Trophoblast cell (in vitro differentiated cells and primary cell): ENCODE measurements around the gene GSN.

ENCODE experiments used
- DNase-seq, 2 donors: peaks; one replicate each; pipeline ENCODE4 v3.0.0-alpha.2; 2016
- H2AFZ ChIP-seq: 2 replicates; pipeline ENCODE4 v1.6.1; 2013; ENCODE audit warnings: low read length, moderate library complexity, mild to moderate bottlenecking; ENCODE audit not compliant: insufficient read depth, poor library complexity
- H2AK5ac ChIP-seq: 2 replicates; pipeline ENCODE4 v1.6.1; 2013; ENCODE audit warnings: mild to moderate bottlenecking, low read length
- H2BK120ac ChIP-seq: 2 replicates; pipeline ENCODE4 v1.6.1; 2013; ENCODE audit warnings: low read length, mild to moderate bottlenecking, moderate library complexity; ENCODE audit not compliant: insufficient read depth, poor library complexity
- H2BK12ac ChIP-seq: 2 replicates; pipeline ENCODE4 v1.6.1; 2013; ENCODE audit warnings: mild to moderate bottlenecking, low read length, moderate library complexity
- H2BK5ac ChIP-seq: 2 replicates; pipeline ENCODE4 v1.6.1; 2013; ENCODE audit warnings: low read length, low read depth, moderate library complexity, mild to moderate bottlenecking; ENCODE audit not compliant: poor library complexity
- H3K14ac ChIP-seq: 2 replicates; pipeline ENCODE4 v1.6.1; 2013; ENCODE audit warnings: mild to moderate bottlenecking, low read length
- H3K18ac ChIP-seq: 2 replicates; pipeline ENCODE4 v1.6.1; 2013; ENCODE audit warnings: mild to moderate bottlenecking, low read length
- H3K23ac ChIP-seq: 2 replicates; pipeline ENCODE4 v1.6.1; 2013; ENCODE audit warnings: low read length
- H3K27ac ChIP-seq: 2 replicates; pipeline ENCODE4 v1.5.1; 2013; ENCODE audit warnings: low read depth, mild to moderate bottlenecking, inconsistent platforms, low read length, moderate library complexity
- H3K27me3 ChIP-seq: 2 replicates; pipeline ENCODE4 v1.6.1; 2013; ENCODE audit warnings: inconsistent platforms, mild to moderate bottlenecking, low read length, moderate library complexity; ENCODE audit not compliant: insufficient read depth
- H3K36me3 ChIP-seq, 2 experiments: 1 replicate in 1 of 2; 2 replicates in 1 of 2; pipeline ENCODE4 v1.6.1; 2013; ENCODE audit warnings: low read length in 2 of 2, mild to moderate bottlenecking in 2 of 2, moderate library complexity in 1 of 2; ENCODE audit not compliant: insufficient read depth in 2 of 2, control insufficient read depth in 1 of 2
- H3K4ac ChIP-seq: 2 replicates; pipeline ENCODE4 v1.6.1; 2013; ENCODE audit warnings: low read depth, mild to moderate bottlenecking, low read length, moderate library complexity
- H3K4me1 ChIP-seq, 2 experiments: 1 replicate in 1 of 2; 2 replicates in 1 of 2; pipeline ENCODE4 v1.6.1; 2013; ENCODE audit warnings: low read length in 2 of 2, mild to moderate bottlenecking in 2 of 2, moderate library complexity in 1 of 2; ENCODE audit not compliant: insufficient read depth in 2 of 2, control insufficient read depth in 1 of 2
- H3K4me2 ChIP-seq: 2 replicates; pipeline ENCODE4 v1.6.1; 2013; ENCODE audit warnings: inconsistent platforms, mild to moderate bottlenecking, low read length, moderate library complexity
- H3K4me3 ChIP-seq: 2 replicates; pipeline ENCODE4 v1.5.1; 2013; ENCODE audit warnings: mild to moderate bottlenecking, low read depth, low read length, inconsistent platforms
- H3K79me1 ChIP-seq: one replicate; pipeline ENCODE4 v1.6.1; 2013; ENCODE audit warnings: low read length
- H3K79me2 ChIP-seq: 2 replicates; pipeline ENCODE4 v1.6.1; 2013; ENCODE audit warnings: low read length, mild to moderate bottlenecking; ENCODE audit not compliant: control insufficient read depth, insufficient read depth, poor library complexity
- H3K9ac ChIP-seq: 2 replicates; pipeline ENCODE4 v1.6.1; 2013; ENCODE audit warnings: mild to moderate bottlenecking, low read length
- H3K9me3 ChIP-seq: 2 replicates; pipeline ENCODE4 v1.6.1; 2013; ENCODE audit warnings: low read depth, mild to moderate bottlenecking, control low read depth, inconsistent platforms, low read length; ENCODE audit not compliant: insufficient read depth
- H4K12ac ChIP-seq: 2 replicates; pipeline ENCODE4 v1.6.1; 2013; ENCODE audit warnings: low read depth, mild to moderate bottlenecking, low read length, moderate library complexity
- H4K8ac ChIP-seq: 2 replicates; pipeline ENCODE4 v1.6.1; 2013; ENCODE audit warnings: low read depth, mild to moderate bottlenecking, low read length, moderate library complexity
- H4K91ac ChIP-seq: one replicate; pipeline ENCODE4 v1.6.1; 2013; ENCODE audit warnings: low read depth, mild to moderate bottlenecking, low read length, moderate library complexity
- WGBS: extraction: QIAGEN DNeasy Blood & Tissue Kit; methylation state at CpG from one replicate; pipeline ENCODE4 v1.1.7; 2013; ENCODE audit warnings: missing lambda C conversion rate; ENCODE audit not compliant: insufficient read length, insufficient coverage; ENCODE audit errors: extremely low coverage; 5-methylcytosine and 5-hydroxymethylcytosine counted together

GSN gene

GRCh38 chr9:121285835-121286687 is 18.1 kb downstream of the GSN start:
- H3K23ac ChIP-seq: no peak overlapping the region
- peaks cover 45% of the 10 kb centered on the region for H3K79me1 ChIP-seq
- H2BK12ac ChIP-seq: peak overlapping the region; percentile 94
- WGBS: no CpG with 5 or more reads among the region's 18 CpGs
- peak; percentile 30 to 45 for DNase-seq
- H3K4me2 ChIP-seq: no peak overlapping the region
- H3K27ac ChIP-seq: peak overlapping the region; percentile 99
- no peaks in the 10 kb centered on the region for H3K27me3 ChIP-seq
- H2AFZ ChIP-seq: peak overlapping the region; percentile 3
- peak overlapping the region; percentile 90 for H2BK5ac ChIP-seq
- H2BK120ac ChIP-seq: peak overlapping the region; percentile 84
- no peak overlapping the region for H3K4me3 ChIP-seq
- peaks cover 51 to 68% of the 10 kb centered on the region in 2 experiments for H3K4me1 ChIP-seq
- H3K4ac ChIP-seq: peak overlapping the region; percentile 10
- H4K8ac ChIP-seq: peak overlapping the region; percentile 67
- H4K12ac ChIP-seq: peak overlapping the region; percentile 73
- H3K9me3 ChIP-seq: no peaks in the 10 kb centered on the region
- peak overlapping the region; percentile 43 for H3K18ac ChIP-seq
- H3K14ac ChIP-seq: peak overlapping the region; percentile 43
- no peak overlapping the region for H3K9ac ChIP-seq
- H2AK5ac ChIP-seq: peak overlapping the region; percentile 38
- peaks cover 5 to 8% of the 10 kb centered on the region in 2 experiments for H3K36me3 ChIP-seq
- peaks cover 6% of the 10 kb centered on the region for H3K79me2 ChIP-seq
- H4K91ac ChIP-seq: peak overlapping the region; percentile 75

- Histone ChIP-seq H4K12ac (peak overlapping the region; percentile 73), H3K27ac (peak overlapping the region; percentile 99), H3K27me3 (no peaks in the 10 kb centered on the region), H2AFZ (peak overlapping the region; percentile 3), H3K9ac (no peak overlapping the region), H2BK12ac (peak overlapping the region; percentile 94), H3K4me3 (no peak overlapping the region), H3K4me1 (peaks cover 45 to 62% of the 10 kb centered on the region in 2 experiments), H2BK120ac (peak overlapping the region; percentile 84), H4K8ac (peak overlapping the region; percentile 67), H3K9me3 (no peaks in the 10 kb centered on the region), H3K4ac (peak overlapping the region; percentile 10), H3K14ac (peak overlapping the region; percentile 43), H2AK5ac (peak overlapping the region; percentile 38), H3K23ac (no peak overlapping the region), H3K79me1 (peaks cover 45% of the 10 kb centered on the region), H3K36me3 (peaks cover 5 to 8% of the 10 kb centered on the region in 2 experiments), H2BK5ac (peak overlapping the region; percentile 90), H4K91ac (peak overlapping the region; percentile 75), H3K18ac (peak overlapping the region; percentile 43), H3K4me2 (peak overlapping the region; percentile 14), H3K79me2 (peaks cover 6% of the 10 kb centered on the region)
- no peak for DNase-seq
- WGBS: no CpG with 5 or more reads among the region's 2 CpGs
Observed at GRCh38 chr9:121286688-121286972, 18.7 kb downstream of the GSN start.

- peak overlapping the region; percentile 67 for H3K4me2 ChIP-seq
- peaks cover 5% of the 10 kb centered on the region in 2 experiments for H3K36me3 ChIP-seq
- peak overlapping the region; percentile 59 for H2AK5ac ChIP-seq
- no peaks in the 10 kb centered on the region for H3K27me3 ChIP-seq
- peak overlapping the region; percentile 77 for H4K8ac ChIP-seq
- H3K27ac ChIP-seq: peak overlapping the region; percentile 99
- peak overlapping the region; percentile 87 for H3K14ac ChIP-seq
- H3K9ac ChIP-seq: peak overlapping the region; percentile 69
- peak overlapping the region; percentile 94 for H4K91ac ChIP-seq
- H3K18ac ChIP-seq: peak overlapping the region; percentile 42
- peak overlapping the region; percentile 94 for H2BK12ac ChIP-seq
- H3K23ac ChIP-seq: no peak overlapping the region
- peak overlapping the region; percentile 96 for H2BK5ac ChIP-seq
- no peak overlapping the region for H3K4me3 ChIP-seq
- H3K79me1 ChIP-seq: peaks cover 43% of the 10 kb centered on the region
- no CpG with 5 or more reads among the region's 13 CpGs for WGBS
- H4K12ac ChIP-seq: peak overlapping the region; percentile 33
- peak overlapping the region; percentile 96 for H2BK120ac ChIP-seq
- DNase-seq: peak; percentile 91 to 92
- H3K4ac ChIP-seq: peak overlapping the region; percentile 81
- H2AFZ ChIP-seq: peak overlapping the region; percentile 61
- peaks cover 6% of the 10 kb centered on the region for H3K79me2 ChIP-seq
- peaks cover 40 to 57% of the 10 kb centered on the region in 2 experiments for H3K4me1 ChIP-seq
- no peaks in the 10 kb centered on the region for H3K9me3 ChIP-seq
Observed at GRCh38 chr9:121286973-121287741, 19.2 kb downstream of the GSN start.

DNA sequence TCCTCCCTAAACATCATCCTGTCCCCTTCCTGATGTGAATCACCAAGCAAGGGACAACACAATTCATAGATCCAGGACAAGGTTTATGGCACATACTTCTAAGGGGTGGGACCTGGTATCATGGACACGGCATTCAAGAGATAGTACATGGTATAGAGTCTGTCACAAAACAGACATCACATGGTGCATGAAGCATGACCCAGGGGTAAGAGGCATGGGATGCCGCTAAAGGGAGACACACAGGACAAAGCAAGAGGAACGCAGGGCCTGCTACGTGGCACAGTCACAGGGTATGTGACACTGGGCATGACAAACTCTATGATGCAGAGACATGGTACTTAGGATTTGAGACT is 20.7 kb downstream of the GSN start:
- H4K12ac ChIP-seq: no peak overlapping the region
- peak overlapping the region; percentile 1 for H4K8ac ChIP-seq
- H3K9me3 ChIP-seq: no peaks in the 10 kb centered on the region
- peak overlapping the region; percentile 6 for H2AFZ ChIP-seq
- H3K23ac ChIP-seq: no peak overlapping the region
- peak overlapping the region; percentile 21 for H2BK12ac ChIP-seq
- H2BK120ac ChIP-seq: peak overlapping the region; percentile 49
- no peak overlapping the region for H3K4me2 ChIP-seq
- no peaks in the 10 kb centered on the region for H3K27me3 ChIP-seq
- H4K91ac ChIP-seq: peak overlapping the region; percentile 79
- peak overlapping the region; percentile 32 for H3K14ac ChIP-seq
- H3K4me1 ChIP-seq: peaks cover 32 to 49% of the 10 kb centered on the region in 2 experiments
- H3K4ac ChIP-seq: peak overlapping the region; percentile 3
- H3K36me3 ChIP-seq: peaks cover 0 to 2% of the 10 kb centered on the region in 2 experiments
- no peak overlapping the region for H3K9ac ChIP-seq
- peak overlapping the region; percentile 90 for H3K27ac ChIP-seq
- peak; percentile 79 to 80 for DNase-seq
- H3K79me1 ChIP-seq: peaks cover 37% of the 10 kb centered on the region
- H3K79me2 ChIP-seq: peaks cover 6% of the 10 kb centered on the region
- H3K18ac ChIP-seq: peak overlapping the region; percentile 15
- peak overlapping the region; percentile 37 for H2AK5ac ChIP-seq
- no CpG with 5 or more reads among the region's 4 CpGs for WGBS
- peak overlapping the region; percentile 27 for H2BK5ac ChIP-seq
- H3K4me3 ChIP-seq: no peak overlapping the region
